Neutrophil (primary cell): ENCODE results near the gene KREMEN1.

Experiments used
- H3K27ac ChIP-seq: fragments of 200-600 bp; sonication (generic); 2 replicates; pipeline ENCODE4 v1.5.1; 2016; ENCODE audit warnings: mild to moderate bottlenecking, moderate library complexity
- H3K27me3 ChIP-seq: fragments of 200-600 bp; sonication (generic); 2 replicates; pipeline ENCODE4 v1.6.0; 2016; ENCODE audit warnings: mild to moderate bottlenecking
- H3K36me3 ChIP-seq: fragments of 200-600 bp; sonication (generic); 2 replicates; pipeline ENCODE4 v1.5.1; 2017
- H3K4me1 ChIP-seq, 2 experiments: fragments of 200-600 bp in 1 of 2; sonication (generic) in 1 of 2; 1 replicate in 1 of 2; 2 replicates in 1 of 2; pipeline versions ENCODE4 v1.5.1 to v1.6.1; 2013 to 2016; ENCODE audit warnings: low read depth in 1 of 2, low read length in 1 of 2, mild to moderate bottlenecking in 1 of 2, moderate library complexity in 1 of 2; ENCODE audit not compliant: control insufficient read depth in 1 of 2, insufficient read depth in 1 of 2
- H3K4me3 ChIP-seq, 2 experiments: fragments of 200-600 bp in 1 of 2; sonication (generic) in 1 of 2; 1 replicate in 1 of 2; 2 replicates in 1 of 2; pipeline ENCODE4 v1.5.1; 2013 to 2016; ENCODE audit warnings: low read depth in 1 of 2, low read length in 1 of 2, mild to moderate bottlenecking in 1 of 2, moderate library complexity in 1 of 2
- H3K9me3 ChIP-seq: fragments of 200-600 bp; sonication (generic); 2 replicates; pipeline ENCODE4 v1.5.1; 2016
- TF ChIP-seq, protein P1 (sequence below): fragments of 200-600 bp; sonication (generic); IDR thresholded peaks from 2 replicates; pipeline ENCODE4 v1.5.1; 2016; ENCODE audit warnings: antibody characterized with exemption

Gene KREMEN1

DNA sequence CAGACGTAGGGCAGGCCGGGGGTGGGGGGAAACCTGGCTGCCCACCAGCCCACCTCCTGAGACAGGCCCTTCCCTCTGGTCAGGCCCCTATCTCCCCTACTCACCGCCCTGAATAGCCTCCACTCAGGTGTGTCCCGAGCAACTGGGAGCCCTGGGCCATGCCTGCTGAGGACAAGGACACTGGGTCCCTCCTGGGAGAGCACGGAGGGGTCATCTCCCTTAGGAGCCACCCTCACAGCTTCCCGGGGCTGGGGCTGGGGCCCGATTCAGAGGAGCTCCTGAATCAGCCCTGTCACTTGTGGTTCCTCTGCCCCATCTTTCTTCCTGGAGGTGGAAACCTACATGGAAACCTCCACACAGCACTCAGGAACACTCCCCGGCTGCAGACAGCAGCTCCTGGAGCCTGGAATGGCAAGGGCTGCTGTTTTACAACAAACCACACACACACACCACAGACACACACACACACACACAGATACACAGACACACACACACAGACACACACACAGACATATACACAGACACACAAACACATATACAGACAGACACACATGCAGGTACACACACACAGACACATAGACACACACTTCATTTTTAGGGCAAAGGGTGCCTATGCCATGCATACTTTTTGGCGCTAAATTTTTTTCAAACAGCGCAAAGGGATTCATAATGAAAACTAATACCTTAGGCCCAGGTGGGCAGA, 123.3 kb downstream of the KREMEN1 start:
- TF ChIP-seq, protein P1, sequence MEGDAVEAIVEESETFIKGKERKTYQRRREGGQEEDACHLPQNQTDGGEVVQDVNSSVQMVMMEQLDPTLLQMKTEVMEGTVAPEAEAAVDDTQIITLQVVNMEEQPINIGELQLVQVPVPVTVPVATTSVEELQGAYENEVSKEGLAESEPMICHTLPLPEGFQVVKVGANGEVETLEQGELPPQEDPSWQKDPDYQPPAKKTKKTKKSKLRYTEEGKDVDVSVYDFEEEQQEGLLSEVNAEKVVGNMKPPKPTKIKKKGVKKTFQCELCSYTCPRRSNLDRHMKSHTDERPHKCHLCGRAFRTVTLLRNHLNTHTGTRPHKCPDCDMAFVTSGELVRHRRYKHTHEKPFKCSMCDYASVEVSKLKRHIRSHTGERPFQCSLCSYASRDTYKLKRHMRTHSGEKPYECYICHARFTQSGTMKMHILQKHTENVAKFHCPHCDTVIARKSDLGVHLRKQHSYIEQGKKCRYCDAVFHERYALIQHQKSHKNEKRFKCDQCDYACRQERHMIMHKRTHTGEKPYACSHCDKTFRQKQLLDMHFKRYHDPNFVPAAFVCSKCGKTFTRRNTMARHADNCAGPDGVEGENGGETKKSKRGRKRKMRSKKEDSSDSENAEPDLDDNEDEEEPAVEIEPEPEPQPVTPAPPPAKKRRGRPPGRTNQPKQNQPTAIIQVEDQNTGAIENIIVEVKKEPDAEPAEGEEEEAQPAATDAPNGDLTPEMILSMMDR, result no peak
- H3K9me3 ChIP-seq, result no peaks in the 10 kb centered on the region
- H3K27ac ChIP-seq, result no peak overlapping the region
- H3K27me3 ChIP-seq, result no peaks in the 10 kb centered on the region
- no peaks in the 10 kb centered on the region for H3K36me3 ChIP-seq
- H3K4me1 ChIP-seq, result no peaks in the 10 kb centered on the region
- H3K4me3 ChIP-seq, result no peak overlapping the region

DNA sequence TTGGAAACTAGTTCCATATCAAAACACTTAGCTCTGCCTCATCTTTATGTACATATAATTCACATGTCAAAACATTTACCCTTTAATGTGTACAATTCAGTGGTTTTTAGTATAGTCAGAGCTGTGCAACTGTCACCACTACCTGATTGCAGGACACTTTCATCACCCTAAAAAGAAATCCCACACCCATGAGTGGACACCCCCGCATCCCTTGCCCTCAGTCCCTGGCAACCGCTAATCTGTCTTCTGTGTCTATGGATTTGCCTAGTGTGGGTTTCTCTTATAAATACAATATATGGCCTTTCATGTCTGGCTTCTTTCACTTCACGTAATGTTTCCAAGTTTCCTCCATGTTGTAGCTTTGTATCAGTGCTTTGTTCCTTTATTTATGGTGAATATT, 124.3 kb downstream of the KREMEN1 start:
- Histone ChIP-seq H3K27ac (no peak overlapping the region), H3K4me3 (no peak overlapping the region), H3K9me3 (no peaks in the 10 kb centered on the region), H3K27me3 (no peaks in the 10 kb centered on the region), H3K4me1 (peaks cover 0 to 4% of the 10 kb centered on the region in 2 experiments), H3K36me3 (no peaks in the 10 kb centered on the region)
- TF ChIP-seq, protein P1, result no peak

- Histone ChIP-seq H3K9me3 (no peaks in the 10 kb centered on the region), H3K4me3 (no peak overlapping the region), H3K27ac (no peak overlapping the region), H3K36me3 (no peaks in the 10 kb centered on the region), H3K27me3 (no peaks in the 10 kb centered on the region), H3K4me1 (peaks cover 7 to 14% of the 10 kb centered on the region in 2 experiments)
- TF ChIP-seq, protein P1, result no peak
Measured at GRCh38 chr22:29198240-29198639, 125.4 kb downstream of the KREMEN1 start.

DNA sequence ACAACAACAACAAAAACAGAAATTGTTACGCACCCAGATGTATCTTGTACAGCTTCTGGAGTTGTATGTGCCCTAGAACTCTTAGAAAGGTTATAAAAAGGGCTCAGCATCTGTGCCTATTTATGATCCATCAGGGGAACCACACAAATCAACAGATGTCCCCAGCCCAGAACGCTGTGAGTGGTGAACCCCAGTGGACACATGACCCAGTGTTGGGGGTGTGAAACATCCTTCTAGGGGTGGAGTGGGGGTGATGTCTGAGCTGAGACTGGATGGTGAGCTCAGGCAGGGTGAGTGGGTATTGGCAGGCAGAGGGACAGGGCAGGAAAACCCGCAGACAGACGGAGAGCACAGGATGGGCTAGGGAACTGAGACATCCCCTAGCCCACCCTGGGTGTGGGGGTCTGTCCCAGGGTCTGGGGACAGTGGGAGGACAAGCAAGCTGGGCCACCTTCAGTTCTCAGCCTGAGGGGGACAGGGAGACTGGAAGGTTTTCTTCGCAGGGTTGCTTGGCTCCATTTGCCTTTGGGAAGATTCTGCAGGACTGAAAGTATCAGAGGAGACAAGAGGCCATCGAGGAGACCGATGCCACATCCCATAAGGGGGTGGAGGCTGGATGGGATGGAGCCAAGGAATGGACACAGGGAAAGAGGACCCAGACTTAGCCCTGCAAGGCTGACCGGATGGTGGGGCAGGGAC, 127.0 kb downstream of the KREMEN1 start:
- TF ChIP-seq, protein P1, result no peak
- peaks cover 10% of the 10 kb centered on the region for H3K27me3 ChIP-seq

GRCh38 chr22:29200901-29201300, 128.1 kb downstream of the KREMEN1 start:
- H3K27ac ChIP-seq, result no peak overlapping the region
- peaks cover 20% of the 10 kb centered on the region for H3K27me3 ChIP-seq
- H3K36me3 ChIP-seq, result no peaks in the 10 kb centered on the region
- peaks cover 11 to 20% of the 10 kb centered on the region in 2 experiments for H3K4me1 ChIP-seq
- no peak overlapping the region for H3K4me3 ChIP-seq
- no peaks in the 10 kb centered on the region for H3K9me3 ChIP-seq
- TF ChIP-seq, protein P1, result no peak

More for the DNA sequence above, 127.0 kb downstream of the KREMEN1 start:
- Histone ChIP-seq H3K9me3 (no peaks in the 10 kb centered on the region), H3K27ac (no peak overlapping the region), H3K4me3 (no peak overlapping the region), H3K4me1 (peaks cover 7 to 14% of the 10 kb centered on the region in 2 experiments), H3K36me3 (no peaks in the 10 kb centered on the region)
